Endothelial cell of umbilical vein (primary cell): ENCODE results near the gene C10orf67. TPM values are rescaled to one million over a fixed set of nuclear protein-coding genes. Genes with fewer than 3 reads are reported as not detected.

ENCODE experiments used
- BruUV-seq: library from RNA; stranded (reverse); fragments of 400-500 nt; replicated peaks from 2 replicates; lab custom pipeline; 2021; lab: Mats Ljungman, UMichigan
- CTCF ChIA-PET: fragments of 300-600, 350-600 bp; sonication (Branson Sonifier 250); formaldehyde crosslinking; loops from one replicate; lab custom pipeline; 2021; ENCODE audit warnings: antibody characterized with exemption, inconsistent platforms; lab: Charles Lee
- POLR2A ChIA-PET: fragments of 300-600, 350-600 bp; sonication (Branson Sonifier 250); formaldehyde crosslinking; loops from one replicate; lab custom pipeline; 2021; ENCODE audit warnings: antibody characterized with exemption, inconsistent platforms; lab: Charles Lee
- DNase-seq: peaks from one replicate; pipeline ENCODE4 v3.0.0-alpha.2; 2011; ENCODE audit warnings: low read depth, low spot score
- FAIRE-seq: peaks from 2 replicates; lab custom pipeline; 2011; peaks lifted over from hg19 to GRCh38; lab: Jason Lieb, UNC
- H2AFZ ChIP-seq: 2 replicates; pipeline ENCODE4 v1.6.0; 2012; ENCODE audit warnings: low read depth, low read length, control low read depth, inconsistent platforms
- H3K27ac ChIP-seq: 2 replicates; pipeline ENCODE4 v1.5.1; 2011; ENCODE audit warnings: low read depth, mild to moderate bottlenecking, control low read depth, low read length, moderate library complexity; ENCODE audit not compliant: insufficient read depth
- H3K27me3 ChIP-seq, 2 experiments: 2 replicates each; pipeline versions ENCODE4 v1.6.0 to v1.6.1; 2011; ENCODE audit warnings: low read length in 2 of 2, mixed read lengths in 1 of 2; ENCODE audit not compliant: control insufficient read depth in 2 of 2, insufficient read depth in 2 of 2
- H3K36me3 ChIP-seq, 2 experiments: 2 replicates in 1 of 2; 3 replicates in 1 of 2; pipeline ENCODE4 v1.5.1; 2011; ENCODE audit warnings: low read length in 2 of 2, mild to moderate bottlenecking in 1 of 2, moderate library complexity in 1 of 2; ENCODE audit not compliant: control insufficient read depth in 2 of 2, insufficient read depth in 2 of 2; ENCODE audit errors: extremely low read depth in 1 of 2
- H3K4me1 ChIP-seq: 3 replicates; pipeline ENCODE4 v1.5.1; 2011; ENCODE audit warnings: mild to moderate bottlenecking, low read length; ENCODE audit not compliant: control insufficient read depth, insufficient read depth; ENCODE audit errors: extremely low read depth
- H3K4me2 ChIP-seq: 2 replicates; pipeline ENCODE4 v1.6.1; 2011; ENCODE audit warnings: low read length, control low read depth, mixed read lengths; ENCODE audit not compliant: insufficient read depth
- H3K4me3 ChIP-seq, 3 experiments: fragments of 200-600 bp in 1 of 3; sonication (generic), shearing (Covaris generic) in 1 of 3; replicated peaks in 1 of 3; 2 replicates each; pipeline ENCODE4 v1.5.1; 2011 to 2016; ENCODE audit warnings: control low read depth in 3 of 3, low read length in 3 of 3, mild to moderate bottlenecking in 2 of 3, inconsistent platforms in 1 of 3, low read depth in 1 of 3, moderate library complexity in 1 of 3; ENCODE audit not compliant: insufficient read depth in 1 of 3
- H3K79me2 ChIP-seq: 2 replicates; pipeline ENCODE4 v1.6.0; 2012; ENCODE audit warnings: low read length, inconsistent platforms; ENCODE audit not compliant: control insufficient read depth, insufficient read depth
- H3K9ac ChIP-seq: replicated peaks from 2 replicates; pipeline ENCODE3; 2011; ENCODE audit warnings: low read length, control low read depth; ENCODE audit not compliant: insufficient read depth; ENCODE audit errors: extremely low read depth
- H3K9me1 ChIP-seq: replicated peaks from 3 replicates; pipeline ENCODE4 v1.6.0; 2011; ENCODE audit warnings: mild to moderate bottlenecking, low read length; ENCODE audit not compliant: control insufficient read depth, insufficient read depth; ENCODE audit errors: extremely low read depth
- H3K9me3 ChIP-seq: replicated peaks from 2 replicates; pipeline ENCODE4 v1.5.1; 2012; ENCODE audit warnings: low read length, inconsistent platforms; ENCODE audit not compliant: control insufficient read depth, insufficient read depth
- H4K20me1 ChIP-seq: replicated peaks from 2 replicates; pipeline ENCODE3; 2011; ENCODE audit warnings: mild to moderate bottlenecking, low read length; ENCODE audit not compliant: control insufficient read depth, insufficient read depth; ENCODE audit errors: extremely low read depth
- CTCF ChIP-seq, 2 donors: IDR thresholded peaks; 1 replicate in 1 of 2; 2 replicates in 1 of 2; pipeline ENCODE4 v1.5.1; 2011; ENCODE audit warnings: low read length in 2 of 2, mild to moderate bottlenecking in 2 of 2, moderate library complexity in 2 of 2, control low read depth in 1 of 2, inconsistent platforms in 1 of 2, low read depth in 1 of 2; ENCODE audit not compliant: insufficient read depth in 1 of 2; ENCODE audit errors: extremely low read depth in 1 of 2
- EZH2 ChIP-seq: IDR thresholded peaks from 2 replicates; pipeline ENCODE4 v1.6.1; 2012; ENCODE audit warnings: borderline replicate concordance, low read depth, mild to moderate bottlenecking, moderate library complexity, low read length, inconsistent platforms; ENCODE audit not compliant: severe bottlenecking
- FOS ChIP-seq: IDR thresholded peaks from 2 replicates; pipeline ENCODE4 v1.6.1; 2011; ENCODE audit warnings: mild to moderate bottlenecking, low read length, moderate library complexity, borderline replicate concordance; ENCODE audit not compliant: insufficient read depth
- GATA2 ChIP-seq: IDR thresholded peaks from 2 replicates; pipeline ENCODE4 v1.7.0; 2011; ENCODE audit warnings: low read depth, mild to moderate bottlenecking, moderate library complexity, mixed read lengths, low read length; ENCODE audit not compliant: insufficient read length, insufficient read depth
- JUN ChIP-seq: IDR thresholded peaks from 2 replicates; pipeline ENCODE4 v1.6.1; 2011; ENCODE audit warnings: borderline replicate concordance, low read depth; ENCODE audit not compliant: insufficient read length, insufficient read depth
- MAX ChIP-seq: IDR thresholded peaks from 2 replicates; pipeline ENCODE4 v1.6.1; 2011; ENCODE audit not compliant: insufficient read depth, insufficient read length
- MYC ChIP-seq: IDR thresholded peaks from one replicate; pipeline ENCODE4 v1.6.1; 2011; ENCODE audit warnings: mild to moderate bottlenecking, low read depth, low read length
- POLR2A ChIP-seq: IDR thresholded peaks from 2 replicates; pipeline ENCODE4 v1.6.1; 2012; ENCODE audit warnings: low read depth, mild to moderate bottlenecking, control low read depth, low read length
- POLR2AphosphoS5 ChIP-seq: IDR thresholded peaks from 2 replicates; pipeline ENCODE4 v1.6.1; 2012; ENCODE audit warnings: low read depth, mild to moderate bottlenecking, control low read depth, low read length, moderate library complexity; ENCODE audit not compliant: insufficient read depth
- dilution Hi-C: fragments of 300-500 bp; cut with MboI; formaldehyde crosslinking; loops from one replicate; pipeline ENCODE4 v1.15.0; 2019; ENCODE audit warnings: low sequenced_read_pairs; ENCODE audit not compliant: extremely low pct_ligation_motif_present
- intact Hi-C: fragments of 100-400 bp; cut with micrococcal nuclease; formaldehyde crosslinking; loops from one replicate; pipeline ENCODE4 v1.10.0; 2022
- polyA plus RNA-seq, 4 experiments: library from polyadenylated mRNA; depleted of rRNA in 3 of 4; stranded (reverse) in 3 of 4; unstranded in 1 of 4; fragments of >200 nt; gene quantifications; 2 replicates each; pipeline versions ENCODE4 v1.2.1 to v1.2.3, GENCODE V29; 2011 to 2012; ENCODE audit warnings: missing spikeins in 1 of 4
- total RNA-seq: library from RNA; stranded (reverse); gene quantifications from 2 replicates; pipeline ENCODE4 v1.2.3, GENCODE V29; 2021

Gene C10orf67
- total and polyA plus RNA-seq, 2 donors (not counting 3 experiments of a cell fraction or from before 2014, with no cell fraction given) = not detected

- ChIA-PET POLR2A (no interaction called here), CTCF (no interaction called here)
- H3K4me3 ChIP-seq = no peak overlapping the region
- no peaks in the 10 kb centered on the region for H3K27me3 ChIP-seq
- H3K9me1 ChIP-seq = no peaks in the 10 kb centered on the region
- dilution Hi-C loops (no loop called here), intact Hi-C loops (no loop called here)
- no TSS peak for BruUV-seq
- H3K36me3 ChIP-seq = no peaks in the 10 kb centered on the region
- H3K9ac ChIP-seq = no peak overlapping the region
- no peak overlapping the region for H2AFZ ChIP-seq
- H3K9me3 ChIP-seq = no peaks in the 10 kb centered on the region
- TF ChIP-seq FOS (no peak), EZH2 (no peak), JUN (no peak), CTCF (IDR thresholded peaks at IDR 0.05; ENCODE audit: extremely low read depth in 1 of 2, insufficient read depth in 1 of 2, low read depth in 1 of 2, low read length in 2 of 2) (no peak)
- H4K20me1 ChIP-seq = no peaks in the 10 kb centered on the region
- no peaks in the 10 kb centered on the region for H3K4me1 ChIP-seq
- no peaks in the 10 kb centered on the region for H3K79me2 ChIP-seq
- H3K27ac ChIP-seq = no peak overlapping the region
- no peak overlapping the region for H3K4me2 ChIP-seq
- FAIRE-seq = no peak
- no peak for DNase-seq
Observed at GRCh38 chr10:23383637-23384036, 39.0 kb upstream of the C10orf67 start.

GRCh38 chr10:23381298-23382040, 36.9 kb upstream of the C10orf67 start:
- dilution Hi-C loops (no loop called here), intact Hi-C loops (no loop called here)
- BruUV-seq = no TSS peak
- Histone ChIP-seq H3K79me2 (no peaks in the 10 kb centered on the region), H4K20me1 (no peaks in the 10 kb centered on the region), H3K9me1 (no peaks in the 10 kb centered on the region), H3K9ac (no peak overlapping the region), H3K4me1 (no peaks in the 10 kb centered on the region), H3K36me3 (no peaks in the 10 kb centered on the region), H3K4me2 (no peak overlapping the region), H2AFZ (no peak overlapping the region), H3K9me3 (no peaks in the 10 kb centered on the region), H3K4me3 (no peak overlapping the region), H3K27ac (no peak overlapping the region), H3K27me3 (no peaks in the 10 kb centered on the region)
- ChIA-PET CTCF (no interaction called here), POLR2A (no interaction called here)
- no peak for TF ChIP-seq MYC
- TF ChIP-seq EZH2 = no peak
- TF ChIP-seq FOS = no peak
- no peak for TF ChIP-seq CTCF (IDR thresholded peaks at IDR 0.05; ENCODE audit: extremely low read depth in 1 of 2, insufficient read depth in 1 of 2, low read depth in 1 of 2, low read length in 2 of 2)
- no peak for TF ChIP-seq POLR2A
- TF ChIP-seq POLR2AphosphoS5 = no peak
- TF ChIP-seq MAX = no peak
- no peak for TF ChIP-seq GATA2
- no peak for TF ChIP-seq JUN
- FAIRE-seq (no peak), DNase-seq (no peak)
